Measurements from ENCODE around the gene RPN2.

RPN2 gene

DNA sequence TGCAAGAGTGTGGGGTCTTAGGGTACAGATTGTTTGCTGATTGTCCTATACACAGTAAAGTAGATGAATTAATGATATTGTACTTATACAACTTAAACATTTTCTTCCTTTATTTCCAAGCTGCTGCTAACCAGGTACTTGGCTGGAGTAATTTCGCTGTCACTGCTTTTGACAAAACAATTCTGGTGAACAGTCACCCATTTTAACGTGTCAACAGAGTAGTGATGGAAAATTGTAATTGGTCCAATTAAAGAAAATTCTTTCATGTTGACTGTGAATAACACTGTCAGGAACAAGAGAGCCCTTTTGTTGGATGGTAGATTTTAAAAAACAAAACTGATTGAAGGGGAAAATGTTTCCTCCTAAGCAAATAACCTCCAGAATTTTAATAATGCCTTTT is 26.7 kb downstream of the RPN2 start:
- H3K4me3 Mint-ChIP-seq: no peak overlapping the region
- no peak overlapping the region for H3K27ac Mint-ChIP-seq
- no peaks in the 10 kb centered on the region for H3K27me3 Mint-ChIP-seq (ENCODE audit: low read depth)

GRCh38 chr20:37207171-37207570 is 28.0 kb downstream of the RPN2 start:
- Mint-ChIP-seq H3K9me3 (no peaks in the 10 kb centered on the region), H3K4me1 (peaks cover 21% of the 10 kb centered on the region)
- TF ChIP-seq CTCF (IDR thresholded peaks at IDR 0.05; ENCODE audit: unreplicated experiment in 3 of 3): no peak

More for the DNA sequence above, 26.7 kb downstream of the RPN2 start:
- no peaks in the 10 kb centered on the region for H3K9me3 Mint-ChIP-seq
- no peak for TF ChIP-seq CTCF (IDR thresholded peaks at IDR 0.05; ENCODE audit: unreplicated experiment in 3 of 3)
- H3K36me3 Mint-ChIP-seq (ENCODE audit: low read depth): peaks cover 56% of the 10 kb centered on the region
- peaks cover 34% of the 10 kb centered on the region for H3K4me1 Mint-ChIP-seq

DNA sequence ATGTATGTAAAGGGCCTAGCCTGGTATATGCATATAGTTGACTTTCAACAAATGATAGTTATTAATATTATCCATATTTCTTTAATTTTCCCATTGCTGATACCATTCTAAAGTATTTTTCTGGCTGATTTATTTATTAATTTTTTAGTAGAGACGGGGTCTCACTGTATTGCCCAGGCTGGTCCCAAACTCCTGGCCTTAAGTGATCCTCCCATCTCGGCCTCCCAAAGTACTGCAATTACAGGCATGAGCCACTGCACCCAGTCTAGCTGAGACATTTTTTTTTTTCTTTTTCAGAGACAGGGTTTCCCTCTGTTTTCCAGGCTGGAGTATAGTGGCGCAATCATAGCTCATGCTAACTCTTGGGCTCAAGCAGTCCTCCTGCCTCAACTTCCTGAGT is 30.1 kb downstream of the RPN2 start:
- Mint-ChIP-seq H3K4me3 (no peak overlapping the region), H3K36me3 (ENCODE audit: low read depth) (peaks cover 58% of the 10 kb centered on the region), H3K27me3 (ENCODE audit: low read depth) (no peaks in the 10 kb centered on the region), H3K9me3 (no peaks in the 10 kb centered on the region), H3K27ac (no peak overlapping the region), H3K4me1 (peaks cover 15% of the 10 kb centered on the region)
- TF ChIP-seq CTCF (IDR thresholded peaks at IDR 0.05; ENCODE audit: unreplicated experiment in 3 of 3): no peak

More at GRCh38 chr20:37207171-37207570, 28.0 kb downstream of the RPN2 start:
- Mint-ChIP-seq H3K4me3 (no peak overlapping the region), H3K27ac (no peak overlapping the region), H3K27me3 (ENCODE audit: low read depth) (no peaks in the 10 kb centered on the region), H3K36me3 (ENCODE audit: low read depth) (peaks cover 55% of the 10 kb centered on the region)

DNA sequence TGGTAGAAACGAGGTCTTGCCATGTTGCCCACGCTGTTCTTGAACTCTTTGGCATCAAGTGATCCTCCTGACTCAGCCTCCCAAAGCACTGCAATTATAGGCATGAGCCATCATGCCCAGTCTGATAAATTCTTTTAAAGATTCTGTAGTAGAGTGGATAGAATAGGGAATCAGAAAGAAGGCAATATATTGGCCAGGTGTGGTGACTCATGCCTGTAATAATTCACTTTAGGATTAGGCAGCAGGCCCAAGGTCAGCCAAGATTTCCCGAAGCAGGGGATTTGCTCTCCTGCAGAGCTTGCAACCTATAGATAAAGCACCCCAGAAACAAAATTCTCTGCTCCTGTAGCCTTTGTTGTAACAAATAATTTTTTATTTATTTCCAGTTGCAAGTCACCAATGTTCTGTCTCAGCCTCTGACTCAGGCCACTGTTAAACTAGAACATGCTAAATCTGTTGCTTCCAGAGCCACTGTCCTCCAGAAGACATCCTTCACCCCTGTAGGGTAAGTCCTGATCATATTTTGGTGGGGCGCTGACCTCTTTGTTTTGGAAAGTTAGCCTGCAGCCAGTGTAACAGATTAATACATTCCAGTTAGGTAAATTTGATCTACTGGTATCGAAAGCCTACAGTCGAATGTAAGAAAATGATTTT is 30.7 kb downstream of the RPN2 start:
- no peaks in the 10 kb centered on the region for H3K27me3 Mint-ChIP-seq (ENCODE audit: low read depth)
- H3K4me3 Mint-ChIP-seq: no peak overlapping the region
- no peaks in the 10 kb centered on the region for H3K9me3 Mint-ChIP-seq
- H3K36me3 Mint-ChIP-seq (ENCODE audit: low read depth): peaks cover 58% of the 10 kb centered on the region
- no peak for TF ChIP-seq CTCF (IDR thresholded peaks at IDR 0.05; ENCODE audit: unreplicated experiment in 3 of 3)
- peaks cover 14% of the 10 kb centered on the region for H3K4me1 Mint-ChIP-seq
- H3K27ac Mint-ChIP-seq: no peak overlapping the region

- Mint-ChIP-seq H3K36me3 (ENCODE audit: low read depth) (peaks cover 50% of the 10 kb centered on the region), H3K27ac (no peak overlapping the region), H3K27me3 (ENCODE audit: low read depth) (no peaks in the 10 kb centered on the region), H3K4me3 (no peak overlapping the region), H3K4me1 (peaks cover 7% of the 10 kb centered on the region), H3K9me3 (no peaks in the 10 kb centered on the region)
- no peak for TF ChIP-seq CTCF (IDR thresholded peaks at IDR 0.05; ENCODE audit: unreplicated experiment in 3 of 3)
Observed at GRCh38 chr20:37218441-37218840, 39.3 kb downstream of the RPN2 start.

GRCh38 chr20:37218976-37219375 is 39.8 kb downstream of the RPN2 start:
- H3K4me1 Mint-ChIP-seq: peaks cover 7% of the 10 kb centered on the region
- H3K27me3 Mint-ChIP-seq (ENCODE audit: low read depth): no peaks in the 10 kb centered on the region
- no peak for TF ChIP-seq CTCF (IDR thresholded peaks at IDR 0.05; ENCODE audit: unreplicated experiment in 3 of 3)
- H3K36me3 Mint-ChIP-seq (ENCODE audit: low read depth): peaks cover 50% of the 10 kb centered on the region
- H3K27ac Mint-ChIP-seq: no peak overlapping the region
- H3K4me3 Mint-ChIP-seq: no peak overlapping the region
- H3K9me3 Mint-ChIP-seq: no peaks in the 10 kb centered on the region
